Limb (tissue), 2 donors: ENCODE data around the gene RBM18.

ENCODE experiments used
- DNase-seq, 2 donors: peaks; one replicate each; pipeline ENCODE4 v3.0.0-alpha.2; 2016; ENCODE audit errors: extremely low spot score in 2 of 2

Gene RBM18

DNA sequence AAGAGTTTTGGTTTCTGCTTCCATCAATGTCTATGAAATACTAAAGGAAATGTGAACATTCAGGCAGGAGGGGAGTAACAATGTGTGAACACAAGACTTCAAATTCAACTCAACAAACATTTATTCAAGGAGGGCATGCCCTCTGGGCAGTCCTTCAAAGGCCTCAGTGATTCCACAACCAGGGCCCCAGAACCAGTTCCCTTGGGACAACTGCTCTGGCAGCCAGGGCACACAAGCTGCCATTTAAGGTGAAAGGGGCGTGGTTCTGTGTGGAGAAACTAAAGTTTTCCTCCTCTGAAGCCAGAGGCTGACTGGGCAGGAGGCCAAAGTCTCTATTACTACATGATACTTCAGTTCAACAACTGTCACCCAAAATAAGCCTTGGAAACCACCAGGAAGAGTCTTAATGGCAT lies 3.2 kb downstream of the RBM18 start:
- DNase-seq: peak in 1 of 2 donors; percentile 34

DNA sequence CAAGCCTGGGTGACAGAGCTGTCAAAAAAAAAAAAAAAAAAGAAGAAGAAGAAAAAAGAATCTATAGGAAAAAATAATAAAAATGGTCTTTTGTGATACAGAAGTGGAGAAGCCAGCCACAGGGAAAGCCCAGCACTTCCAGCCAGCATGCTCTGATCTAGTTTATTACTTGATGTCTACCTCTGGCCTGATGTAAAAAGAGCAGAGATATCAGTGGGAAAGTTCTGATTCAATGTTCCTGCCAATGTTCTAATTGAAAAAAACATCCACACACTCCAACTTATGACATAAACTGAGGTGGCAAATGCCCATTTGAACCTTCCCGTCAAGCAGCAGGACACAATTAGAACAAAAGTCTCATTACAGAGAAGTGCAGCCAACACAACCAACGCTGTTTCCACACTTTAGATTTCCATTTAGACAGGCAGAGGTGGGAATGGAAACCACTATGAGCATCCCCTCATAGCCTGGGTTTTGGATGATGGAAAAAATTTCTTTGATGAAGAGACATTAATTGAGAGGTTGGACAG lies 5.7 kb downstream of the RBM18 start:
- DNase-seq: no peak

DNA sequence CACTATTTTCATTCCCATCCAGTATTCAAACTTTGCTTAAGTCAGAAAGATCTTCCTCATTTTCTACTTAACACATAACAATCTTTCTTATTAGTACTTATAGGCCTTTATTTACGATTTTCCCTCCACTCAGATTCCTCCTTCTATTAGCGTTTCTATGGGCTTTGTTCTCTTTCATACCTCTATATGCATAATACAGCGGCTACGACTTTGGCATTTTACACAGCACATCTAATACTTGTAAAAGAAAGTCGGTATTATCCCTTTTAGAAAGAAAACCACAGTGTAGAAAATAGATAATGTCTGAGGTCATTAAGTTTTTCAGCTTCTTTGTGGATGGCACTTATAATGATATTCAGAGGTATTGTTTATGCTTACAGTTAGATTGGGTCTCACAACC lies 8.4 kb downstream of the RBM18 start:
- DNase-seq: no peak

DNA sequence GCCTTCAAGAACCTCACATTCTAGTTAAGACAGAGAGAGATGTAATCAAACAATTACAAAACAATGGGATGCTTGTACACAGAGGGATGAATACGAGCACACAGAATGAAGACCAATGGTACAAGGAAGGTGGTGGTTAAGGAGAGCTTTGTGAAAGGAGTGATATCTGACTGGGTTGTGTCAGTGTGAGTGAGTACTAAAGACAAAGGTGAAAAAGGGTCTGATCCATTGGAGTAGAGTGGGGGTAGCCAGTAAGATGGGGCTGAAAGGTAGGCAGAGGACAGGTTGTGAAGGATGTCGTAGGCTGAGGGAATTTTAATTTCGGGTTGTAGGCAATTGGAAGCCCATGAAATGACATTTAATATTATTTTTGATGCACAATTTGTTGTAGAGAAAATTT lies 9.9 kb downstream of the RBM18 start:
- DNase-seq: no peak

DNA sequence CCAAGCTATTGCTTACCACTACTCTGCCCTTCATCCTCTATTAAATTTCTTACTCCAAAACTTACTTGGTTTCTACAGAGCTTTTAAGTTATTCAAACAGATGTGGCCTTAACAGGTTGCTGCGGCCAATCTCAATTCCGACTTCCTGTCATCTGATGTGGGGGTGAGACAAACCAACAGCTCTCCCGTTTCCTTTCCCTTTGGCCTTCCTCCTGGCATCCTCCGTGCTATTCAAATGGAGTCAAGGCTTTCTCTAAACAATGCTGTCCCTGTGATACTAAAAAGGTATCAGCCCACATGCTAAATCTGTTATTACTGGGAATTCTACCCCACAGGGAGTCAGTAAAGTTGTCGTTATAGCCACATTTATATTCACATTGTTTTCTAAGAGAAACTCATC lies 11.8 kb downstream of the RBM18 start:
- DNase-seq: no peak

DNA sequence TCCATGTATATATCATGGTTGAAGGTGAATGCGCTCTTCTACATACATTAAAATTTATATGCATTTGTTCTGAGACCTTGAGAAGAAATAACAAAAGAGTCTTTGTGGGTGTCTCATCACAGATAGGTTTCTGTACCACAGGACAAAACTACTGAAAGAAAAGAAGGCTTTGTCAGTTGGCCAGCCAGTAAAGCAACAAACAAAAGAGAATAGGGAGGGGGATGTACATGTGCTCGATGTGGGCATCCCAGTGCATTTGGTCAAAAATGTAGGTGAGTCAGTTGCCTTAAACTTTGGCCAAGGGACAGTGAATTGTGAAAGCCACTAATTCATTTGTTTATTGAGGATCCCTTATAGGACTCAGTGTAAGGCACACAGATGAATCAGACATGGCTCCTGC lies 13.3 kb downstream of the RBM18 start:
- no peak for DNase-seq

DNA sequence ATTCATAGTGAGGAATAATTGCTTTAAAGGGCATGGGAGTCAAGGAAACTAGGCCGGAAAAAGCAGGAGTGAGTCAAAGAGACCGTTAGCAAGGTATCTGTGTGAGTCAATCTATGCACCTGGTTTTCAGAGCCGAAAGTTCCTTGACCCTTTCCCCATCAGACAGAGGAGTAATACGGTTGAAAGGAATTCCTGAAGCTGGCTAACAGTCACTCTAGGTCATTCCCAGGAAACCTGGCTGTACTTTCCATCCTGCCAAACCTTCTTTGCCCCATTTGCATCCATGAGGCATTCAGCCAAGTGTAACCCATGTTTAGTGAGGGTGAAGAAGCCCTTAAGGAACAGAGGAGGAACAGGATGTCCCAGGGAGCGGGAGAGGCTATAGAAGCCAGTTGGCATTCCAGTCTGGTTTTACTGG lies 16.2 kb downstream of the RBM18 start:
- DNase-seq: no peak

DNA sequence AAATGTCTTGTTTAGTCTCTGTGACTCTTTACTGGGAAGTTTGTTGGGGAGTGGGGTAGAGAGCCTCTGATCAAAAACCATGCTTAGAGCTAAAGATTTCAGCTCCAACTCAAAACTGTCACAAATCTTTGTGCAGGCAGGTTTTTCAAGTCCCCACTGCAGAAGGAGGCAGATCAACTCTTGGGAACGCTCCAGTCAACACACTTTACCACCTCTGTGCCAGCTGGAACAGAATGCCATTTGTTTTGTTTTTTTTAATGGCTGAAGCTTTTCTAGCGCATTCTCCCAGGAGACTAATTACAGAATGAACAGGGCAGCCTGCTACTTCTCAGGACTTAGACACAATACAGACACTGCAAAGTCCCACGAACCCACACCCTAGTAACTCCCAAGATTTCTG lies 18.0 kb downstream of the RBM18 start:
- DNase-seq: no peak

DNA sequence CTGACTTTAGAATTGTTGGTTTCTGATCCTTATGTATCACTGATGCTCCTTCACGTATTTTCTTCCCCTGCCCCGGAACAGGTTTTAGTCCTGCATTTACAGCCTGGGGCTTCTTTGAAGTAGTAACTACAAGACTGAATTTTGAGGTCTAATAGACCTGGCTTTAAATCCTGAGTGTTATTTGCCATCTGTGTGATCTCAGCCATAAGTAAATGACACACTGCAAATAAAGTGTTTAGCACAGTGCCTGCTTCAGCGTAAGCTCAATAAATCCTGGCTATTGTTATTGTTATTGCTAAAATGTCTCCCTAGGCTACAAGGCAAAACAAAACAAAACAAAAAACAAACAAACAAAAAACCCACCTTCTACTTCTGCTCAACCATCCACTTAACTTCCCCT lies 20.3 kb downstream of the RBM18 start:
- no peak for DNase-seq

DNA sequence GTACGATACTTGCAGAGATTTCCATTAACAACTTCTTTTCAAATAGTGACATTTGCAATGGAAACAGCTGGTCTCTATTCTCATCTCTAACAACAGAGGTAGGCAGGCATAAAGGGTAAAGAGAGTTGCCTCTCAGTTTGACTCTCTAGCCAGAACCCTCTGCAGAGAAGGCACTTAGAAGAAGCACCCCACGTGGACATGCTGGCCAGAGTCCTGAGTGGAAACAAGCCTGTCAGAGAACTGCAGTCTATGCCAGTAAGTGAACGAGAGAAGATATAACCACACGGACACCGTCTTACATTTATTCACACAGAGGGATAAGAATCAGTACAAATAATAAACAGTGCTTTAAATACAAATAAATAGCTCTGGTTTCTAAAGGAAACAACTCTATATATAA lies 24.9 kb downstream of the RBM18 start:
- no peak for DNase-seq

DNA sequence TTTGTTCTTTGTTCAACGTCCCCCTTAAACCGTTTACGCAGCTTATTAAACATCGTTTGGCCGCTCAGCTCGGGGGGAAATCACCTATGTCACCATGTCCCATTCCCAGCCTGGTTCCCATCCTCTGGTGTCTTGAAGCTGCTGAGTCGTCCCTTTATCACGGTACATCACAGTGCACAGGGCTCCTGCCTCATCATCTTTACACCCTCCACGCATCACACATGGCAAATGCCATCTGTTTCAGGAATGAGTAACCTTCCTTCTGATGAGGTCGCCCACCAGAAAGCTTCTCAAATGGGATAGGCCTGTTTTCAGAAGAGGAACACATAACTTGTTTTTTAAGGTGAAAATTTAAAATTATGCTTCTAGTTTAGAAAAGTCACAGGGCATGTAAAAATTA lies 28.0 kb downstream of the RBM18 start:
- DNase-seq: no peak

DNA sequence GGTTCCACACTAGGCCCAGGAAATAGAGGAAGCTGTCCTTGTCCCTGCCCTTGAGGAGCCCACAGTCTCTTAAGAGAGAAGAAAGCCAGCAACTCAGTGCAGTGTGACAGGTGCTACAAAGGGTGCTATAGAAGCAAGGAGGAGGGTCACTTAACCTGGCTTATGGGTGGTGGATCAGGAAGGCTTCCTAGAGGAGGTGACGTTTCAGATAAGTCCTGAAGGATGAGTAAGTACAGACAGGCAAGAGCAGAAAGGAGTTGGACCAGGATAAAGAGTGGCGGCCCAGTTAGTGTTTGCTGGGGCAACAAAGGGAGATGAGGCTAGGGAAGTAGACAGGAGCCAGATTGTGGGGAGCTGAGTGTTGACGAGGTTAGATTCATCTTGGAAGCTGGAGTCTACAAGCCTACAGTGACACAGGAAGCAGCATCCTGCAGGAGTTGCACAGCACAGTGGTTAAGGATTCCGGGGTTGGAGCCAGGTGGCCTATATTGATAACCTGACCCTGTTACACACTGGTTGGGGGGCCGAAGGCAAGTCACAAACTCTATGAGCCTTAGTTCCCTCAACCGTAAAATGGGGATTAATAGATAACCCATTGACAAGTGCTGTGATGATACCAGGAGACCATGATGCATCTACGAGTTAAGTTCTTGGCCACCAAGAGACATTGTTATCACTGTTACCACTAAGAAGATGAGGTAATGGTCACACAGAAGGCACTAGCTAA lies 30.5 kb downstream of the RBM18 start:
- no peak for DNase-seq

DNA sequence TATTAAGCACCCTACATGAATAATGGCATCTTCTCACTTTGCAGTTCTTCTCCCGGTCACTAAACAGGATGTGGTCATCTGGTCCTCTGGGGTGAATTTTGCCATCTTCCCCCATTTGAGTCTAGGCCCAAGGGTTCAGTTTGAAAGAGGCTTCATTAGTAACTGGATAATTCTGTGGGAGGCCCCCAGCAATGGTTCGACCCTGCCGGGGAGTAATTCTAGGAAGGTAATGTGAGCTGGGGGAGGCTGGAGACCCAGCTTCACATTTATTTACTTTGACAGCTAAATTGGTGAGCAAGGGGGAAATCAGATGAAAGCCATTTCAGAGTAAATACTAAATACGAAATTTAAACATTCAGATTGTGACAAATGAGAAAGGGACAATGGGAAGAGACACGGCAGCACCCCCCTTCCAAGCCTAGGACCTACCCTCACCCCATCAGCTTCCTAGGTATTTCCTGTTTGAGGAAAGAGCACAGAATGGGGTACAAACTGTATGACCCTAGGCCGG lies 31.8 kb downstream of the RBM18 start:
- DNase-seq: no peak

DNA sequence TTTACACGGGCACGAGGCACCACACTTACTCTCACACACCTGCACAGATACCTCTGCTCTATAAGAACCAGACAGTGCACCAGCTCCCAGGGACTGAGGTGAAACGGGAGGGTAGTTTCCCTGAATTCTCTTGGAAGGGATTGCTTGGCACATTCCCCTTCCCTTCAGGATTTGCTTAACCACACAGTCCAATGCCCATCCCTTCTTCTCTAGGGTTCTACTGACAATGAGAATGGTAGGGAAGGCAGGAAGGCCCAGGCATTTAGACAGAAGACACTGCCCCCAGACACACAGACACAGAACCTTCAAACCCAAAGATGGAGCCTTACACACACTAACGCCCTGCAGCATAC lies 35.2 kb downstream of the RBM18 start:
- DNase-seq: no peak

DNA sequence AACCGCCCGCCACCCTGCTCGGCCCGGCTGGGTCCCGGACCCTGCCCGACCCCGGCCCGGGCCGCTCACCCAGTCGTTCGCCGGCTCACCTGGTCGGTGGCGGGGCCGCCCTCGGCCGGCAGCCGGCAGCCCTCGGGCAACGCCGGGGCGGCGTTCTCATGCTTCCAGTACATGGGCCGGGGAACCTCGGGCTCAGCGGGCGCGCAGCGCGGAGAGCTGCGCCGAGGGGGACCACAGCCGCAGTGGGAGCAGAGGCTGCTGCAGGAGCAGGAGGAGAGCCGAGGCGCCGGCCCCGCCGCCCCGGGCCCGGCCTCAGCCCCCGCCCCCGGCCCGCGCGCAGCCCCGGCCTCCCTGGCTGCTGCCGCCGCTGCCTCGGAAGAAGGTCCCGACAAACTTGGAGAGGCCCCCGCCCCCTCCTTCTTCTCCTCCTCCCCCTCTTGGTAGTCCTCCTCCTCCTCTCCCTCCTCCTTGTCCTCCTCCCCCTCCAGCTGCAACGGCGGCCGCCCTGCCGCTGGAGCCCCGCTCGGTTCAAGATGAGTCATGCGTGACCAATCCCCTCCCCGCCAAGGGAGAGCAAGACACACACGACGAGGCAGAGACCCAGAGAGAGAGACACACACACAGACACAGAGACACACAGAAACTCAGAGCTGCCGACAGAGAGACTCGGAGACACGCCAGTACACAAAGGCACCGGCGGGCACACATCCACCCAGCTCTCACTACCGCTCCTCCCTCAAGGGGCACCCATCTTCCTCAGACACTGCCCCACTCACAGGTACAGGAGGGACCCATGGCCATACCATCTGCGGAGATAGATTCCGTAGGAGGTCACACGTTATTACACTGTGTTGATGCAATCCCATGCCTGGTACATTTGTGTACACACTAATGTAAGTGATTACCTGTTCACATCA lies 35.8 kb downstream of the RBM18 start, which contains the start of gene LHX6:
Gene LHX6 (minus strand): TSS at position 390 of the 917 bp plus-strand sequence. CDS start 217 bp downstream, at position 173.
- DNase-seq: peak in 1 of 2 donors; percentile 53

DNA sequence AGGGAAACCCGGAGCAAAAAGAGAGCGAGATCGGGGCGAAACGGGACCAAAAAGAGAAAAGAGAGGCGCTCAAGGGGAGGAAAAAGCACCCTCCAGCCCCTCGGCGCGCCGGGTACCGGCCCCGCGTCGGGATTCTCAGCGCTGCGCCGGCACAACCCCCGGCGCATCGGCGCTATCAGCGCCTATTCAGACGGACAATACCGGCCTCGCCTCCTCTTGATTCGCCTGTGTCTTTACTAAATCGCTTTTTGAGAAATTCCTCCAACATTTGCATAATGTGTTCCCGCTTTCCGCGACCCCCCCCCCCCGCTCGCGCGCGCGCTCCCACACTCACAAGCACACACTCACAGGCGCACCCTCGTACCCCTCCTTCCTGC lies 36.5 kb downstream of the RBM18 start:
- peak in 1 of 2 donors; percentile 48 for DNase-seq

DNA sequence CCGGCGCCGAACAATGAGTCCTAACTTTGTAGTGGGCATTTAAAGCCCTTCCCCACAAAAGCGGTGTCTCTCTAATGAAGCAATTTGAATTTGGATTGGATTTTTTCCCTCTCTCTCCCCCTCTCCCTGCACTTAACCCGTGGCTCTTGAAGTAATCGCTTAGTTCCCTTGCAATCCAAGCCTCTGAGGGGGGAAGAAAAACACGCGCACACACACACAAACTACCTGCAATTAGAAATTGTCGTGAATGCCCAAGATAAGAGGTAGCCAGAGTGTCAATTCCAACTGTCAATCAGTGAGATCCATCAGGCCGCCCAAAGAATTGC lies 37.1 kb downstream of the RBM18 start:
- peak in 1 of 2 donors; percentile 36 for DNase-seq

DNA sequence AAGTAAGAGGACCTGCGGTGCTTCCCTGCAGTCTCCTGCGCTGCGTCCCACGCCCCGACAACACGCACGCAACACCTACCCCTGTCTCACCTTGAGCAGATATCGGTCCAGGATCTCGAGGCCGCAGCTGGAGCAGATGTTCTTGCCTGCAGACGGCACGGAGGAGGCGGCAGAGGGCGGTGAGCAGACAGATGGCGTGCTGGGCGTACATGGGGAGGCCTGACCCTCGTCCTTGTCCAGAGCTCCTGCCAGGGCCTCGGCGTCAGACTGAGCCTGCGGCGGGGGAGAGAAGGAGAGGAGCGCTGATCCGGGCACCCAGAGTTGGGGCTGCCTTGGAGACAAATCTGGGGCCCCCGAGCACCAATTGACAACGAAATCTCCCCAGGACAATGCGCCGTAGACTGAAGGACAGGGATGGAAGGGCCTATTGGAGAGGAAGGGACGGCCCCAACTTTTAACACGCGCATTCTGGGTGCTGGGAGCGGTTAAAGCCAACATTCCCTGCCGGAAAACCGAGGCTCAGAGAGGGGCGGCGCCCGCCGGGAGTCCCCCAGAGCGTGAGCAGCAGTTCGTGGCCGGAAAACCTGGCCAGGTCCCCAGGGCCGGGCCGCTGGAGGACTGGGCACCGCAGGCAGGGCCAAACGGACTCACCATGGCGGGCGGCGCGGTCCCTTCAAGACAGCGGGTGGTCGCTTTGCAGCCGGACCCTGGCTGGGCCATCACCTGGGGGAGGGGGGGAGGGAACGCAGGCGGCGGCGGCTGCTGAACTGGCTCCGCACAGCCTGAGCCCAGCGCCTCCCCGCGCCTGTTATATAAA lies 37.7 kb downstream of the RBM18 start:
- peak in 1 of 2 donors; percentile 47 for DNase-seq

DNA sequence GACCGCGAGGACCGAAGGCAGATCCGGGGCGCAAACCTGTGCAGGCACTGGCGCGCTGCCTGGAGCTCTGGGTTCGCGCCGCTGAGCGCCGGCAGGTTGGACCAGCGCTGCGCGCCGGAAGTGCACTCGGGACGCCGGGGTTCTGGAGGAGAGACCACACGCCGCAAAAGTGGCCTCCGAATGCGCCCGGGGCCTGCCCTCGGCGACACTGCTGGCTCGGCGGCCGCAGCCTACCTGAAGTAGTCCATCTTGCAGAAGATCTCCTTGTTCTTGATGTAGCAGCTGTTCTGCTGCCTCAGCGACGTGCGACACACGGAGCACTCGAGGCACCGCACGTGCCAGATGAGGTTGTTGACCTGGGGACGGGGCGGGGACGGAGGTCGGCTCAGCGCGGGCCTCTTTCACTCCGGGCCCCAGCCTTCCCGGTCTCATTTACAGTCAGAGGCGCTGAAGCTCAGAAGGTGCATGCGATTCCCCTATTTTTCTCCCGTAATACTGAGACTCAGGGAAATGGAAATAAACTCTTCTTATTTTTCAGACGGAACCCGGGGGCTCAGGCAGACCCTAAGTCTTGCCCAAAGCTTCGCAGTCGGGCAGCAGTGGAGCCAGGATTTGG lies 38.4 kb downstream of the RBM18 start:
- DNase-seq: peak in 1 of 2 donors; percentile 34

DNA sequence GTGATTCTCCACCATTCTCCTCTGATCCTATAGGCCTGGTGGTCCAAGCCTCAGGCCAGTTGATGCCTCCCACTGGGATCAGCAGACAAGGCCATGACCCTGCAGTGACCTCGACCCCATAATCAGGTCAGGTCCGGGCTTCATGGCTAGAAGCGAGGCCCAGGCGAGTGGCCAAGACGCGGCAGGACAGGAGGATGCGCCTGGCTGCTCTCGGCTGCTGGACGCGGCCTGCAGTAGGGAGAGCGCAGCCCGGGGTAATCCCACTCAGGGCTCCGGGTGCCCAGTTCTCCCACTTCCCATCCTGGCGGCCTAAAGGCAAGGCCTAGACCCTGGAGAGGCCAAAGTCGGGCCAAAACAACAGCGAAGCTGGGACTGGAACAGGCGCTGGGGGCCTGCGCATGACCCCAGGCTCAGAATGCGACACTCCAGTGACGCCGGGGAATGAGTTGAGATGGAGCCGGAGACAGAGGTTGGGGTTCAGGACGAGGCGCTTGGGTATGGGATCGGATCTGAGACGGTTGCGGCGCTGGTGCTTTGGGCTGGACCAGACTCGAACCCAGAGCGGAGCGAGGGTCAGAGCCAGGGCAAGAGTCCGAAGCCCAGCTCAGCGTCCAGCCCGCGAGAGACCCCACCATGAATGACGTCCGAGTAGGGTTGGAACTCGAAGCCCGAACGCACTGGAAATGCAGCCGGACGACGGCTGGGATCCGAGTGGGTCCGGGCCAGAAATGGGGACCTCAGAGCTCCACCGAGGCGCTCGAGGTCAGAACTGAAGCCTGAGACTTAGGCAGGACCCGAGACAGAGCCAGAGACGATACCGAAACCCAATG lies 39.1 kb downstream of the RBM18 start:
- DNase-seq: no peak
